HG03457 (cell line): ENCODE results near the gene ITIH1.

Experiments used
- ATAC-seq: cut with Tn5 transposase; IDR thresholded peaks from one replicate; pipeline ENCODE4 v1.9.1; 2021; ENCODE audit warnings: moderate number of reproducible peaks; ENCODE audit not compliant: unreplicated experiment

ITIH1 gene

DNA sequence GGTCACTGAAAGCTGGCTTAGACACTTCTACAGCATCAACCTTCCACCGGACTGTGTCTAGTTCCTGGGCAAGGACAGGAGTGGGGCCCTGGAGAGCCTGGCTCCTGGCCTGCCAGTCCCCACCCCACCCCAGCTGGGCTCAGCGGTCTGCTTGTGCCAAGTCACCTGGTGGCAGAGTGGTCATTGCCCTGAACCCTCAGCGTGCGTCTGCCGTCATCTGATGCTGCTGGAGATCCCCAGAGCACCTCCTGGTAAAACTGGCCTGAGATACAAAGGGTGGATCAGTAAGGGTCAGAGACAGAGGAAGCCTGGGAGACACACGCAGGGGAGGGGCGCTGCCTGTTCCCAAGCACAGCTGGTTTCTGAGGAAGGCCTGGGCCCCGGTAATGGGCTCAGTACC lies 36.4 kb downstream of the ITIH1 start:
- ATAC-seq = no peak

DNA sequence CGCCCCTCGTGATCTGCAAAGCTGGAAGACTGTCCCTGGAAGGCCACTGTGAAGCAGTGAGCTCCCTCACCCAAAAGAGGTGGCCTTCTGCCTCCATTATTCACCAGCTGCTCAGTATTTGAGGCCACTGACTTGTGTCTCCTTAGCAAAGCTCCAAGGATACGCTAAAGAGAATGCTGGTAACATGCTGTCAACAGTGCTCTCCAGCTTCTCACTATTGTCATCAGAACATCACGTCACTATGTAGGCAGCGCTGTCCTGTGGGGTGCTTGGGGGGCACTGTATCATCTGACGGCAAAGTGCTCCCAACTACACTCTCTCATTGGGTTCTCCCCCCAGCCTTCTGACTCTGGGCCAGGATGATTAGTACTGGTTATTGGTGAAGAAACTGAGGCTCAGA lies 38.8 kb downstream of the ITIH1 start:
- no peak for ATAC-seq

DNA sequence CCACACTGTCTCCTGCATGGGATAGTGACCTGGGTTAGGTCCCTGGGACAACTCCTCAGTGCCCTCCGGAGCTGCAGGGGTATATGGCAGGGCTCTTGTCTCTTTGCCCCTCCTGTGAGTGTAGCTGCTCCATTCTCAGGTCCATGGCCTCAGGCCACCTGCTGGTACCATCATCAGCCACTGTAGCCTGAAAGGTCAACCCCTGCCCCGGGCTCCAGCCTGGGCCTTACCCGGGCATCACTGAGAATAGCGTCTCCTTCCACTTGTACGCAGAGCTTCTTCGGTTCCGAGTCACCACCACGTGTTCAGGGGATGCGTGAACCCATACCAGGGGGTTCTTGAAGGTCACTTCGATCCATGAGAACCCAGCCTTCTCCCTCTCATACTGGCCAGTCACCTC lies 39.3 kb downstream of the ITIH1 start:
- no peak for ATAC-seq

- no peak for ATAC-seq
Observed at GRCh38 chr3:52817221-52817620, 39.8 kb downstream of the ITIH1 start.

- ATAC-seq = no peak
Observed at GRCh38 chr3:52817860-52818259, 40.5 kb downstream of the ITIH1 start.

- no peak for ATAC-seq
Observed at GRCh38 chr3:52819936-52820335, 42.5 kb downstream of the ITIH1 start.

DNA sequence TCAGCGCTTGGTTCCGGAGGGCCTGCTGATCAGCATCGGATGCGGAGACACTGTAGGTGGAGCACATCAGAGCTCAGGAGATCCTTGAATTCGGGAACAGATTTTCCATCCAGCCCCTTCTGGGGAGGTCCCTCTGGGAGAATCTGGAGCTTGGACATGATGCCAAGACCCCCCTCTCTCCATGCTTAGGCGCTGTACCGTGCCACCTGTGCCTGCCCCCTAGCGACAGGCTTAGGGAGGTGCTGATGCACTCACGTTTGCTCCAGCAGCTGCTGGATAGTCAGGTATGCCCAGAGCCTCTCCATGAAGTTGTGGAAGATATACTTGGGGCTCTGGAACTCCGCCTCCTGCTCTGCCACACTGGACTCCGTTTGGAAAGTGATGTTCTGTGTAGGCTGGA lies 43.3 kb downstream of the ITIH1 start:
- ATAC-seq = no peak

DNA sequence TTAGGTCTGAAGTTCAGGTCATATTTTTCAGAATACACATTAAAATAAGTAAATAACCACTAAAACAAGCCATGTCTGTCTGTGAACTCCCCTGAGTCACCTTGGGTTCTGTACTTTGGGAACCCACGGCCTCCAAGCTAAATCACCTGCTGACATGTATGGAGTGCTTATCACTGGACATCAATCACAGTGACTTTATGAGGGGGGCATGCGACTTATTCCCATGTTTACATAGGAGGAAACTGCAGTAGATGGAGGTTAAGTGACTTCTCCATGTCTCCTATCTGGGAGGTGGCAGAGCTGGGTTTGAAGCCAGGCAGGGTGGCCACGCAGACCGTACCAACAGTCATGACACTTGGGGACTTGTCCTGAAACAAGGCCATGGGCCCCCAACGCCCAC lies 45.0 kb downstream of the ITIH1 start:
- no peak for ATAC-seq

DNA sequence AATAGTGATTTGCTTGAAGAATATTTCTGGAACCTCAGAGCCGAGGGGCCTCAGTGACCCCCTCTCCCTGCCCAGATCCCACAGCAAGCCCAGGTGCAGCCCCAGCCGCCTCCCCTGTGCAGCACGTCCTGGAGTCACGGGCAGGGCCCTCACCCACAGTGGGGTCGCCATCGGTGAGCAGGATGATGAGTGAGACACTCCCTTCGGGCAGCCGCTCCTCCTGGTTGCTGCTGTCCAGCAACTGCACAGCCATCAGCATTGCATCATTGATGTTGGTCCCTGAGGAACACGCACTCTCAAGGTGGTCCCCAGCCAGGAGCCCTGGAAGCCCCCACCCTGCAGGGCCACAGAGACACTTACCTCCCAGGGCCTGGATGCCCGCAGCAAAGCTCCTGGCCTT lies 46.6 kb downstream of the ITIH1 start:
- ATAC-seq = no peak

GRCh38 chr3:52827441-52827840 lies 50.0 kb downstream of the ITIH1 start:
- no peak for ATAC-seq

DNA sequence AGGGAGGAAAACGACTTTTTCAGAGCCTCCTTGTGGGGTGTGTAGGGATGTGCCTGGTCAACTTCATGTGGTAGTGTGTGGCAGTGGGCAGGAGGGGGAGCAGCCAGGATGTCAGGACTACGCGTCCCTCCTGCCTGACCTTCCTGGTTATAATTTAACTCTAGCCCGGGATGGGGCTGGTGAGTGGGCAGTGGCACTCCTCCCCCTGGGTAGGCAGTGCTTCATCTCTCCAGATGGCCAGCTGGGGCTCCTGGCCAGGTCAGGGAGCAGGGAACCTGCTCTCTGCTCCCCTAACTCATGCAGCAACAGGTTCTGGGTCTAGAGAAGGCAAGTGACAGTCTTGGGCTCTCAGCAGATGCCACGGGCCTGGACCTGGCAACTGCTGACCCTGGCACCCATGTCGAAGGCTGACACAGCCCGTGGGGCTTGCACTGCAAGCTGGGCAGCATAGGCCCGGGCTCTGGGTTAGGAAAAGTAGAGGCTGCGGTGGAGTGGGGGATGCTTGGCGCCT lies 50.5 kb downstream of the ITIH1 start:
- ATAC-seq = no peak

- ATAC-seq = no peak
Observed at GRCh38 chr3:52829482-52829881, 52.1 kb downstream of the ITIH1 start.

DNA sequence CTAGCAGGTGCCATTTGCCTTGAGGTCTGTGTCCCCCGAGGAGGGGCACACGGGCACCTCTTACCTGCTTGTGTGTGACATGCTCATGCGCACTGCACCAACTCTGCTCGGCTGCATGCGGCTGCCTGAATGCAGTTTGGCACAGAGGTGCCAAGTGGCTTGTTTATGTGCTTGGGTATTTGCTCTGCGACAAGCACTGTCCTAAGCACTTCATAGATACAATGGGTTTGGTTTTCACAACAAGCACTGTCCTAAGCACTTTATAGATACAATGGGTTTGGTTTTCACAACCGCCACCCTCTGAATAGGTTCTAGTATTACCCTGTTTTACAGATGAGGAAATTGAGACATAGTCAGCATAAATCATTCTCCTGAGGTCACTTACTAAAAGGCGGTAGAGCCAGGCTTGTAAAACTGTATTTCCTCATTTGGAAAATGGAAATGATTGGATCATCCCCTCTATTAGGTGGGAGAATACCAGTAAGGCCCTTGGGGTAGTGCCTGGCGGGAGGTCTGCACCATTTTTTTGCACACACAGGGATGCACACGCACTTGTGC lies 52.6 kb downstream of the ITIH1 start:
- no peak for ATAC-seq

- ATAC-seq = no peak
Observed at GRCh38 chr3:52830535-52831258, 53.3 kb downstream of the ITIH1 start, which contains the start of gene ITIH4. Gene ITIH4, minus strand, starts transcription at chr3:52830672. Its CDS starts 30 bp downstream, at chr3:52830642.

DNA sequence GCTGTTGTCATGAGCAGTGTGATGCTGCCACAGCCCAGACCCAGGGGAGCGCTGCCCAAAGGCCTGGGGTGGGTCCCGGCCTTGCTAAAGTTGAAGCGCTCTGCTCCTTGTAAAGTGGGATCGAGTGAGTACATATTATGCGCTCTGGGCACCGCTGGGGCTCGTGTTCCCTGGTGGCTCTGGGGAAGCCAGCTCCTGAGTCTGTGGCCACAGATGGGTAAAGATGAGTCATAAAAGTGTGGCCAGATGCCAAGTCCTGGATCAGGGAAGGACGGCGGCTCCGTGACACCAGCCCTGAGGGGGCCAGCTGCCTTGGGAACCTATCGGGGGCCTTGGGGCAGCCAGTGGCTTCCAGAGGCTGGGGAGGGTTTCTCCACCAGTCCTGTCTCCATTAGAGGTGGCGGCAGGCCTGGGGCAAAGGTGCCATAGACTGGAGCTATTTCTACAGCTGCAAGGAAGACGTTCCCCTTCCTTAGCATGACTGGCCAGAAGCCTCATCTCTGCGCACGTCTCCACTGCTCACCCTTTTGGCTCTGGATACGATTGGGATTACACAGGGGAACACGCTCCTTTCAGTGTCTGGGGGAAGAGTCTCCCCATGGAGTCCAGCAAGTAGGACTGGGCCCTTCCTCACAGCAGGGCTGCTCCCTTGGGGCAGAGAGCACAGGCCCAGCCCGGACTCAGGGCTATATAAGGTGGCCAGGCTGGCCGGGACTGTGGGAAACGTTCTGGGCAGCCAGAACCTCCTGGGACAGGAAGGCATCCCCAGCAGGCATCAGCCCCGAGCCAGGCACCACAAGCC lies 54.3 kb downstream of the ITIH1 start:
- ATAC-seq = no peak

DNA sequence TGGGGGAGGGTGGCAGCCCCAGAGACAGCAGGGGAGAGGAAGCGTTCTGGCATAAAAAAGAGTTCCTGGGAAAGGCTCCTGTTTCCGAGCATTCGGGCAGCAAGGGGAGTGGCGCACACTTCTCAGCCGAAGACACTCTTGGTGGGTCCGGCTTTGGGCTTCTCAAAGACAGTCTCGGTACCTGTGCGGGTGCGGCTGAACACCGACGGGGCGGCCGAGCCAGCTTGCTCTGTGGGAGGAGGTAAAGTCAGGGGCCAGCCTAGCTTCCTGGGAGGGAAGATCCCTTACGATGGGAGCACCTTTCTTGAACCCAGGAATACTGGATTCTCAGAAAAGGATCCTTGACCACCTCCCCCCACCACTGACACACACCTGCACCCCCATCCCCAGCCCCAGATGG lies 55.8 kb downstream of the ITIH1 start:
- no peak for ATAC-seq

GRCh38 chr3:52834871-52835501 lies 57.6 kb downstream of the ITIH1 start, which contains the start of gene MUSTN1:
Gene MUSTN1, minus strand, starts transcription at chr3:52835019. Its CDS starts 71 bp downstream, at chr3:52834948.
- ATAC-seq = no peak

- no peak for ATAC-seq
Observed at GRCh38 chr3:52835766-52836470, 58.5 kb downstream of the ITIH1 start.

GRCh38 chr3:52836471-52836845 lies 59.1 kb downstream of the ITIH1 start:
- no peak for ATAC-seq

DNA sequence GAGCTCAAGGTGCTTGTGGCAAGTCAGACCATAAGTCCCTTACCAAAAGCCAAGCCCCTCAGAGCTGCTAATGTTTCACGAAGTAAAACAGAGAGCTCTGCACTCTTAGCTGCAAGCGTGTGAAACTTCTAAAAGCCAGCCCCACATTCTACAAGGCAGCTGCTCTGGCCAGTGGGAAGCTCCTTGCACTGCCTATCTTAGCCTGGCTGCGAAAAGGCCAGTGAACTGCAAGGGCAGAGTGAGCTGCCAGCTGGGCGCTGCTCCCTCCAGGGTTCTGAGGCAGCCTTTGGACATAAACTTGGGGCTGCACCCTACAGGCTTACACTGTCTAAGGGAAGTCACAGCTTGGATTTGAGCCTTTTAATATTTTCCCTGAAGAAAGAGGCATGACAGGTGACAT lies 59.6 kb downstream of the ITIH1 start:
- ATAC-seq = no peak
